GM18873 (cell line): ENCODE results near the gene APOA1.
"Not testable (repeated sequence)": the region's sequence is repeated elsewhere in the genome, so short reads cannot be mapped to it uniquely, and the experiment has no call there.

Experiments used
- ATAC-seq: cut with Tn5 transposase; IDR thresholded peaks from one replicate; pipeline ENCODE4 v1.9.1; 2021; ENCODE audit warnings: mild to moderate bottlenecking, moderate library complexity, moderate number of reproducible peaks; ENCODE audit not compliant: unreplicated experiment, low FRiP score

Gene APOA1

GRCh38 chr11:116822575-116822974 lies 14.8 kb downstream of the APOA1 start:
- ATAC-seq = no peak

GRCh38 chr11:116821050-116821918 lies 16.1 kb downstream of the APOA1 start:
- ATAC-seq = no peak

GRCh38 chr11:116819049-116819448 lies 18.4 kb downstream of the APOA1 start:
- no peak for ATAC-seq

- no peak for ATAC-seq
Observed at GRCh38 chr11:116814502-116814901, 22.9 kb downstream of the APOA1 start.

GRCh38 chr11:116813781-116814471 lies 23.5 kb downstream of the APOA1 start:
- ATAC-seq = no peak

GRCh38 chr11:116813170-116813569 lies 24.3 kb downstream of the APOA1 start:
- no peak for ATAC-seq

GRCh38 chr11:116812109-116812508 lies 25.3 kb downstream of the APOA1 start:
- no peak for ATAC-seq

GRCh38 chr11:116811194-116811593 lies 26.2 kb downstream of the APOA1 start:
- no peak for ATAC-seq

GRCh38 chr11:116808262-116809175 lies 28.9 kb downstream of the APOA1 start:
- no peak for ATAC-seq

- no peak for ATAC-seq
Observed at GRCh38 chr11:116807601-116808261, 29.7 kb downstream of the APOA1 start.

- no peak for ATAC-seq
Observed at GRCh38 chr11:116804001-116804400, 33.4 kb downstream of the APOA1 start.

- ATAC-seq = not testable (repeated sequence)
Observed at GRCh38 chr11:116801662-116802061, 35.8 kb downstream of the APOA1 start.

GRCh38 chr11:116800610-116801009 lies 36.8 kb downstream of the APOA1 start:
- ATAC-seq = no peak

- no peak for ATAC-seq
Observed at GRCh38 chr11:116798368-116798767, 39.1 kb downstream of the APOA1 start.

GRCh38 chr11:116797816-116798215 lies 39.6 kb downstream of the APOA1 start:
- ATAC-seq = no peak

- no peak for ATAC-seq
Observed at GRCh38 chr11:116796548-116796947, 40.9 kb downstream of the APOA1 start.

GRCh38 chr11:116794851-116795250 lies 42.6 kb downstream of the APOA1 start:
- no peak for ATAC-seq

- no peak for ATAC-seq
Observed at GRCh38 chr11:116793772-116794097, 43.7 kb downstream of the APOA1 start.

GRCh38 chr11:116792869-116793771 lies 44.3 kb downstream of the APOA1 start:
- no peak for ATAC-seq
